PC-9 (cell line): ENCODE measurements around the gene FCN3. TPM values are rescaled to one million over a fixed set of nuclear protein-coding genes. Genes with fewer than 3 reads are reported as not detected.

Experiments used
- BruUV-seq: library from RNA; stranded (reverse); fragments of 400-500 nt; replicated peaks from 2 replicates; lab custom pipeline; 2021; lab: Mats Ljungman, UMichigan
- CTCF ChIA-PET: fragments of 300-600 bp; sonication (Branson Sonifier 250); formaldehyde crosslinking; loops from one replicate; lab custom pipeline; 2022; ENCODE audit warnings: antibody characterized with exemption; lab: Charles Lee
- POLR2A ChIA-PET: fragments of 300-600 bp; sonication (Branson Sonifier 250); formaldehyde crosslinking; loops from one replicate; lab custom pipeline; 2022; ENCODE audit warnings: antibody characterized with exemption; ENCODE audit not compliant: unreplicated experiment; lab: Charles Lee
- DNase-seq, 2 experiments: peaks; one replicate each; pipeline versions ENCODE4 v3.0.0 to v3.0.0-alpha.2; 2015 to 2022; ENCODE audit warnings: mixed read lengths in 1 of 2
- H2AFZ ChIP-seq: fragments of 200-600 bp; sonication (generic); 2 replicates; pipeline ENCODE4 v1.8.1; 2017; ENCODE audit warnings: antibody characterized with exemption
- H3F3A ChIP-seq: fragments of 200-600 bp; sonication (generic); 2 replicates; pipeline ENCODE4 v1.8.1; 2017; ENCODE audit warnings: antibody characterized with exemption, mild to moderate bottlenecking, low read depth; ENCODE audit not compliant: insufficient read depth
- H3K27ac ChIP-seq: fragments of 200-600 bp; sonication (generic); 2 replicates; pipeline ENCODE4 v1.6.1; 2016; ENCODE audit warnings: mixed run types
- H3K27me3 ChIP-seq: fragments of 200-600 bp; sonication (generic); 2 replicates; pipeline ENCODE4 v1.6.1; 2016; ENCODE audit warnings: low read depth, mixed run types; ENCODE audit not compliant: insufficient read depth
- H3K36me3 ChIP-seq: fragments of 200-600 bp; sonication (generic); 2 replicates; pipeline ENCODE4 v1.6.1; 2016; ENCODE audit warnings: low read depth, mixed run types
- H3K4me1 ChIP-seq: fragments of 200-600 bp; sonication (generic); replicated peaks from 2 replicates; pipeline ENCODE4 v1.6.1; 2016; ENCODE audit warnings: mixed run types; ENCODE audit not compliant: insufficient read depth
- H3K4me2 ChIP-seq: fragments of 200-600 bp; sonication (generic); 2 replicates; pipeline ENCODE4 v1.6.1; 2017; ENCODE audit warnings: mixed run types
- H3K4me3 ChIP-seq: fragments of 200-600 bp; sonication (generic); 2 replicates; pipeline ENCODE4 v1.6.1; 2016; ENCODE audit warnings: mixed run types
- H3K79me2 ChIP-seq: fragments of 200-600 bp; sonication (generic); 2 replicates; pipeline ENCODE4 v1.6.1; 2017; ENCODE audit warnings: low read depth, mixed run types
- H3K9me2 ChIP-seq: fragments of 200-600 bp; sonication (generic); 2 replicates; pipeline ENCODE4 v1.8.1; 2017; ENCODE audit warnings: mild to moderate bottlenecking; ENCODE audit not compliant: insufficient read depth
- H3K9me3 ChIP-seq: fragments of 200-600 bp; sonication (generic); 2 replicates; pipeline ENCODE4 v1.8.1; 2016; ENCODE audit warnings: low read depth; ENCODE audit not compliant: insufficient read depth
- H4K20me1 ChIP-seq: fragments of 200-600 bp; sonication (generic); 2 replicates; pipeline ENCODE4 v1.8.1; 2017; ENCODE audit not compliant: insufficient read depth
- EZH2 ChIP-seq: fragments of 200-600 bp; sonication (generic); IDR thresholded peaks from 2 replicates; pipeline ENCODE4 v1.8.0; 2017; ENCODE audit warnings: antibody characterized with exemption, low read depth
- intact Hi-C: fragments of 100-400 bp; cut with micrococcal nuclease; formaldehyde crosslinking; loops from one replicate; pipeline ENCODE4 v1.10.0; 2022; ENCODE audit not compliant: unreplicated experiment
- total RNA-seq: library from RNA; stranded (reverse); gene quantifications from 2 replicates; pipeline ENCODE4 v1.2.3, GENCODE V29; 2021
- TF ChIP-seq, protein P1 (sequence below): fragments of 200-600 bp; sonication (generic); conservative IDR thresholded peaks from 2 replicates; pipeline ENCODE4 v1.6.1; 2017; ENCODE audit warnings: mixed run types, antibody characterized with exemption, mild to moderate bottlenecking, moderate library complexity

Gene FCN3
- total RNA-seq, 1 experiment from 2014 or later, result not detected

DNA sequence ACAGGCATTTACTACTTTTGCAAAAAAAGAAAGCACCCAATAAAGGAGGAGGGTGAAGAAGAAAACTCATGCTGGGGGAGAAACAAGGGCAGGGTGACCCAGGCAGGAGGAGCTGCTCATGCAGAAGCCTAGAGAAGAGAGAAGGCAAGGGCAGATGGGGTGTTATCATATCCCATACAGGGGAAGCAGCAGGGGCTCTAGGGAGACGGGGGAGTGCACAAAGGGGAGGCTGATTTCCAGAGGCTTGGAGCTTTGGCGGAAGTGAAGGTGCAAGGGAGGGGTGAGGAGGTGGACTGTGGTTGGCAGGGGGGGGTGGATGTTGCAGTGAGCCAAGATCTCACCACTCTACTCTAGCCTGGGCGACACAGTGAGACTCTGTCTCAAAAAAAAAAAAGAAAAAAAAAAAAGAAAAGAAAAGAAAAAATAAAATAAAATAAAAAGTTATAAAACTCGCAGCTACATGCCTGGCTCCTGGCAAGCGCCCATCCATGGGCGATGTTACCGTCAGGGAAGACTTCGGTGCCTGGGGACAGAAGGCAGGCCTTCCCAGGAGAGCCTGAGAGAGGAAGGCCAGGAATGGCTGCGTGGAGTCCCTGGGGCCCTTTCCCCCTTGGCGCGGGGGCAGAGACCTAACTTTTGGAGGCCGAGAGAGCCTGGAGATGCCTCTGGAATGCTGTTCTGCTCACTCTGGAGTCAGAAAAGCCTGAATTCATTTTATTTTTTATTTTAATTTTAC is 3.3 kb upstream of the FCN3 start:
- H3K4me2 ChIP-seq, result no peak overlapping the region
- no peak overlapping the region for H2AFZ ChIP-seq
- no peaks in the 10 kb centered on the region for H3K4me1 ChIP-seq
- H3K27ac ChIP-seq, result no peak overlapping the region
- H3K4me3 ChIP-seq, result no peak overlapping the region
- DNase-seq, result no peak
- intact Hi-C loops, result no loop called here
- H3K9me3 ChIP-seq, result no peaks in the 10 kb centered on the region
- H3K79me2 ChIP-seq, result no peaks in the 10 kb centered on the region
- ChIA-PET CTCF (interaction anchor here (0.6 kb wide), 3 partner anchors 11 to 120 kb away, joined by 3 to 9 read pairs (median 7); partner anchors contain the start of gene MAP3K6), POLR2A (no interaction called here)
- H3K27me3 ChIP-seq, result no peaks in the 10 kb centered on the region
- H4K20me1 ChIP-seq, result no peaks in the 10 kb centered on the region
- no peaks in the 10 kb centered on the region for H3F3A ChIP-seq
- no peak for TF ChIP-seq EZH2
- TF ChIP-seq, protein P1, sequence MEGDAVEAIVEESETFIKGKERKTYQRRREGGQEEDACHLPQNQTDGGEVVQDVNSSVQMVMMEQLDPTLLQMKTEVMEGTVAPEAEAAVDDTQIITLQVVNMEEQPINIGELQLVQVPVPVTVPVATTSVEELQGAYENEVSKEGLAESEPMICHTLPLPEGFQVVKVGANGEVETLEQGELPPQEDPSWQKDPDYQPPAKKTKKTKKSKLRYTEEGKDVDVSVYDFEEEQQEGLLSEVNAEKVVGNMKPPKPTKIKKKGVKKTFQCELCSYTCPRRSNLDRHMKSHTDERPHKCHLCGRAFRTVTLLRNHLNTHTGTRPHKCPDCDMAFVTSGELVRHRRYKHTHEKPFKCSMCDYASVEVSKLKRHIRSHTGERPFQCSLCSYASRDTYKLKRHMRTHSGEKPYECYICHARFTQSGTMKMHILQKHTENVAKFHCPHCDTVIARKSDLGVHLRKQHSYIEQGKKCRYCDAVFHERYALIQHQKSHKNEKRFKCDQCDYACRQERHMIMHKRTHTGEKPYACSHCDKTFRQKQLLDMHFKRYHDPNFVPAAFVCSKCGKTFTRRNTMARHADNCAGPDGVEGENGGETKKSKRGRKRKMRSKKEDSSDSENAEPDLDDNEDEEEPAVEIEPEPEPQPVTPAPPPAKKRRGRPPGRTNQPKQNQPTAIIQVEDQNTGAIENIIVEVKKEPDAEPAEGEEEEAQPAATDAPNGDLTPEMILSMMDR, result no peak
- H3K9me2 ChIP-seq, result no peaks in the 10 kb centered on the region
- no peaks in the 10 kb centered on the region for H3K36me3 ChIP-seq
- BruUV-seq, result no TSS peak

- no peaks in the 10 kb centered on the region for H3K4me1 ChIP-seq
- no peaks in the 10 kb centered on the region for H3F3A ChIP-seq
- H3K9me3 ChIP-seq, result no peaks in the 10 kb centered on the region
- CTCF ChIA-PET, result no interaction called here
- H4K20me1 ChIP-seq, result no peaks in the 10 kb centered on the region
- H3K9me2 ChIP-seq, result no peaks in the 10 kb centered on the region
- H3K36me3 ChIP-seq, result no peaks in the 10 kb centered on the region
- no peak overlapping the region for H3K27ac ChIP-seq
- no peak overlapping the region for H2AFZ ChIP-seq
- H3K27me3 ChIP-seq, result no peaks in the 10 kb centered on the region
- intact Hi-C loops, result no loop called here
- no peak overlapping the region for H3K4me2 ChIP-seq
- DNase-seq, result no peak
- H3K79me2 ChIP-seq, result no peaks in the 10 kb centered on the region
- H3K4me3 ChIP-seq, result no peak overlapping the region
- POLR2A ChIA-PET, result no interaction called here
- no TSS peak for BruUV-seq
- TF ChIP-seq, protein P1, result peak; percentile 29; the same call in 1 of the 2 replicates
- TF ChIP-seq EZH2, result no peak
Measured at GRCh38 chr1:27372808-27373690, 1.6 kb downstream of the FCN3 start.

DNA sequence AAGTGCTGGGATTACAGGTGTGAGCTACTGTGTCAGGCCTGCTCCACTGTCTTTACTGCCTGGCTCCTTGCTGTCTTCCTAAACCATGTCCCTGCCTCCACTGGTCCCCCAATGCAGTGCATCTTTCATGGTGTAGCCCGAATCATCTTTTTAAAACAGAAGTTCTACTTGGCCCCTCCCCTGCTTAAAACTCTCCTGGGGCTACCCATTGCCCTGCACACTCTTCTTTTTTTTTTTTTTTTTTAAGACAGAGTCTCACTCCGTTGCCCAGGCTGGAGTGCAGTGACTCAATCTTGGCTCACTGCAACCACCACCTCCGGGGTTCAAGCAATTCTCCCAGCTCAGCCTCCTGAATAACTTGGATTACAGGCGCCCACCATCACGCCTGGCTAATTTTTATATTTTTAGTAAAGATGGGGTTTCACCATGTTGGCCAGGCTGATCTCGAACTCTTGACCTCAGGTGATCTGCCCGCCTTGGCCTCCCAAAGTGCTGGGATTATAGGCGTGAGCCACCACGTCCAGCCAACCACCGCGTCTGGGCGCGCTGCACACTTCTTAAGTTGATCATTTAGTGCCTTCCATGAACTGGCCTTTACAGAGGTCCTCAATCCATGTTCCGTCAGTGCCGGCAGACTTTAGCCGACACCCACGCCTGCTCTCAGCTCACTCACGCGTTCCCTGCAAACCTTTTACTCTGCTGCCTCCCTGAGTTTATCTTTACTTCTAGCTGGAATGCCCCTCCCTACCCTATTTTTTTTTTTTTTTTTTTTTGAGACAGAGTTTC is 2.4 kb downstream of the FCN3 start:
- DNase-seq, result no peak
- Histone ChIP-seq H2AFZ (no peak overlapping the region), H3K27ac (no peak overlapping the region), H3F3A (no peaks in the 10 kb centered on the region), H4K20me1 (no peaks in the 10 kb centered on the region), H3K4me2 (no peak overlapping the region), H3K79me2 (no peaks in the 10 kb centered on the region), H3K4me3 (no peak overlapping the region), H3K9me2 (no peaks in the 10 kb centered on the region), H3K9me3 (no peaks in the 10 kb centered on the region), H3K4me1 (0 out of 2 replicates have a peak, but pooled peaks cover 1% of the 10 kb centered on the region), H3K27me3 (no peaks in the 10 kb centered on the region), H3K36me3 (no peaks in the 10 kb centered on the region)
- intact Hi-C loops, result no loop called here
- no TSS peak for BruUV-seq
- TF ChIP-seq EZH2, result no peak
- TF ChIP-seq, protein P1, result no peak
- POLR2A ChIA-PET, result interaction anchor here (0.7 kb wide), 1 partner anchor 34 kb away, joined by 15 read pairs; no protein-coding TSS in a partner anchor
- CTCF ChIA-PET, result interaction anchor here (1.0 kb wide), 1 partner anchor 73 kb away, joined by 3 read pairs; no protein-coding TSS in a partner anchor
